C4-2B (cell line): ENCODE measurements around the gene CDX1.

Source experiments
- H3K27ac ChIP-seq: fragments of 450-650 bp; 2 replicates; pipeline ENCODE4 v1.5.1; 2017
- ZFX ChIP-seq: fragments of 450-650 bp; IDR thresholded peaks from 2 replicates; pipeline ENCODE4 v1.6.1; 2017
- TF ChIP-seq, protein P1 (sequence below): fragments of 450-650 bp; conservative IDR thresholded peaks from 2 replicates; pipeline ENCODE4 v1.5.1; 2017; ENCODE audit warnings: mild to moderate bottlenecking

The CDX1 gene

DNA sequence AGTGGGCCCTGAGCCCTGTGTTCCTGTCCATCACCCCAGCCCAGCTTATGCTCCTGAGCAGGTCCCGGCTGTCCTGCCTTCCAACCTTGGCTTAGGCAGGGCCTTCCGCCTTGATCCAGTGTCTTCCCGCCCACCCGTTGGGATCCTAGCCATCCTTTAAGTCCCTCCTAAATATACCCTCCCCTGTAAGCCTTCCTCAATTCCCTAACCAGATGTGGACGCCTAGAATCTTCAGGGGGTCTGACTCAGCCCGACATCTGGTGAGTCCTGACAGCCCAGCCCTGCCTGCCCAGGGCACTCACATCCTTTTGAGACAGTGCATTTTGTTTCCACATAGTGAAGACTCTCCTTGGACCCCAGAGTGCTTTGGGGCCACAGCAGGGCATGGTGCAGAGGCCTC is 47.0 kb downstream of the CDX1 start:
- TF ChIP-seq ZFX = no peak
- TF ChIP-seq, protein P1, sequence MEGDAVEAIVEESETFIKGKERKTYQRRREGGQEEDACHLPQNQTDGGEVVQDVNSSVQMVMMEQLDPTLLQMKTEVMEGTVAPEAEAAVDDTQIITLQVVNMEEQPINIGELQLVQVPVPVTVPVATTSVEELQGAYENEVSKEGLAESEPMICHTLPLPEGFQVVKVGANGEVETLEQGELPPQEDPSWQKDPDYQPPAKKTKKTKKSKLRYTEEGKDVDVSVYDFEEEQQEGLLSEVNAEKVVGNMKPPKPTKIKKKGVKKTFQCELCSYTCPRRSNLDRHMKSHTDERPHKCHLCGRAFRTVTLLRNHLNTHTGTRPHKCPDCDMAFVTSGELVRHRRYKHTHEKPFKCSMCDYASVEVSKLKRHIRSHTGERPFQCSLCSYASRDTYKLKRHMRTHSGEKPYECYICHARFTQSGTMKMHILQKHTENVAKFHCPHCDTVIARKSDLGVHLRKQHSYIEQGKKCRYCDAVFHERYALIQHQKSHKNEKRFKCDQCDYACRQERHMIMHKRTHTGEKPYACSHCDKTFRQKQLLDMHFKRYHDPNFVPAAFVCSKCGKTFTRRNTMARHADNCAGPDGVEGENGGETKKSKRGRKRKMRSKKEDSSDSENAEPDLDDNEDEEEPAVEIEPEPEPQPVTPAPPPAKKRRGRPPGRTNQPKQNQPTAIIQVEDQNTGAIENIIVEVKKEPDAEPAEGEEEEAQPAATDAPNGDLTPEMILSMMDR = no peak
- H3K27ac ChIP-seq = no peak overlapping the region

GRCh38 chr5:150214289-150214688 is 47.7 kb downstream of the CDX1 start:
- no peak for TF ChIP-seq ZFX
- H3K27ac ChIP-seq = no peak overlapping the region

DNA sequence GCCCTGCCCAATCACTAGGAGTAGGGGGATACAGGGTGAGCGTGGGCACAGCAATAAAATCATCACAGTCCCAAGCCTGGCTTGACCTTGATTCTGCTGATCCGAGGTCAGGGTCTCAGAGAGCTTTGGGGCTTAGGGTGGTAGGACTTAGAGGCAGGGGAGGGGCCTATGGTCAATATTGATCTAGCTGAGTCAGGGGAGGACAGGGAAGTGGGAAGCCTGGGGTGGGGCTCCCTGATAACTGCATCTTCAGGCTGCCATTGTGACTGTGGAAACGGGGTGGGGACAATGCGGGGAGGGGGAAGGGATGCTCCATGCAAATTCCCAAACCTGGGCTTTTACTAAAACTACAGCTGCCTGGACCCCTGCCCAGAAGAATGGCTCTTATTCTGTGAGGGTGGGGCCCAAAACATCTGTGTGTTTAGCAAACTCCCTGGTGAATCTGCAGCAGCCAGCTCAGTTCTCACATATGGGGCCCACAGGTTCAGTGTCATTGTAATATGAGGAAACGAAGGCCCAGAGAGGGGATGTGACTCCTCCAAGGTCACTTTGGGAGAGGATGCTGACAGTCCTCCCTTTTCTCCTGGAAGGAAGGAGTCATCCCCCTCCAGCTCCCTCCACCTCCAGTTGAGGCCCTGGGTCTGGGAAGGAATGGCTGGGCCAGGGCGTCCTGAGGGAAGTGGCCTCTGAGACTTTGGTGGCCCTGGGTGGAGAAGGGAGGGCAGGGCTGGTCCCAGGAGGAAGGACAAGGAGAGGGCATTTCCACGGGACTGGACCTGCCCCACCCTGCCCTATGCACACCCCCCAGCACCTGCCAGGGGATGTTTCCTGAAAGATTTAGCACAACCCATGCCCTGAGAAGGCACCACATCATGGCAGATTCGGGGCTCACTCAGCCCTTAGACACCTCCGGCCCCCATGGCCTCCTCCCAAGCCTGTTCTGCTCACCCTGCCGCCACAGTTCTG is 49.7 kb downstream of the CDX1 start:
- H3K27ac ChIP-seq = no peak overlapping the region
- TF ChIP-seq, protein P1 = no peak
- no peak for TF ChIP-seq ZFX

DNA sequence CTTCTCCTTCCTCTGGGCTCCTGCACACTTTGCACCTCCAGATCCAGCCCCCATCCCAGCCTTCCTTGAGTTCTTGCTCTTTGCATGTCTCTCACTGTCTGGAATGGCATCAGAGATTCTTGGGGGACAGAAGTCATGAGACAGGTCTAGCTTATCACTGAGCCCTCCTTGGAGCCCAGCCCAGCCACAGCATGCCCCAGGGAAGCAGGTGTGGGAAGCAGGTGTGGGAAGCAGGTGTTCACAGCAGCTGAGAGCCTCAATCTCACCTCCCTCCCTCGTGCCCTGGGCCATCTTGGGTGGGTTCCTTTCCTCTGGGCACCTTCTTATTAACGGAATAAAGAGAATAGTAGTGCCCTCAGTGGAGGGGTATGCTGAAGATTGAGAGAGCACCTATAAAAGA is 50.5 kb downstream of the CDX1 start:
- TF ChIP-seq ZFX = no peak
- TF ChIP-seq, protein P1 = no peak
- no peak overlapping the region for H3K27ac ChIP-seq

- no peak overlapping the region for H3K27ac ChIP-seq
- TF ChIP-seq ZFX = no peak
- TF ChIP-seq, protein P1 = peak; percentile 93
These were observed 51.5 kb downstream of the CDX1 start for GRCh38 chr5:150217873-150218692.

DNA sequence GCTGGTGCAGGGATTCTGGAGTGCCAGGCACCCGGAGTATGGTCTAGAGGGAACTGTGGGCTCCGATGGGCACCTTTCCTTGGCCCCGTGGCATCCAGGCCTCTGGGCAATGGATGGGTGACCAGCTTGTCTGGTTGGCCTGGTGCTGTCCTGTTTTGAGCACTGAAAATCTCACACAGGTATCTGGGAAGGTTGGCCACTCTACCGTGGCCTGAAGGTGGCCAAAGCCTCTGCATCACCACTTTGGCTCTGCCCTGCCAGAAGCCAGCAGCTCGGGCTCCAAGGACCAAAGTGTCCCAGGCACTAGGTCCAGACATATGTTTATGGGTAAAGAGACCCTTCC is 52.1 kb downstream of the CDX1 start:
- no peak overlapping the region for H3K27ac ChIP-seq
- no peak for TF ChIP-seq ZFX
- TF ChIP-seq, protein P1 = no peak

DNA sequence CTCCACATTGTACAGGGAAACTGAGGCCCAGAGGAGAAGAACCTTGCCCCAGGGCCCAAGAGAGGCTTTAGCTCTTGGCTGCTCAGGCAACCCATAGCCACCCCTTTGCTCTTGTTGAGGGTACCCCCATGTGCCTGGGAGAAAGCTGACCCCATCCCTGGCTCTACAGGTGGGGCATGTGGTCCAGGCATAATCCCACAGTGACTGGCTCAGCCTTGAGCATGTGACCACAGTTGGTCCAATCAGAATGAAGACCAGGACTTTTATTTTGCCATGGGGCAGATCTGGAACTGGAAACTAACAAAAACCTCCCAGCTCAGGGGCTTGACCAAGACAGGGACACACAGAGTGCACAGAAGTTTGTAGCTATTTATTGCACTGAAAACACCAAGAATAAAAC is 52.6 kb downstream of the CDX1 start:
- TF ChIP-seq ZFX = no peak
- TF ChIP-seq, protein P1 = no peak
- no peak overlapping the region for H3K27ac ChIP-seq
